Right hindlimb (tissue), 1 donor: ENCODE results near the gene HK2.
A peak's percentile ranks its signal among the peaks of the same experiment; 100 is the strongest.
"Not testable (repeated sequence)": the region's sequence is repeated elsewhere in the genome, so short reads cannot be mapped to it uniquely, and the experiment has no call there.

Source experiments
- DNase-seq: peaks from one replicate; pipeline ENCODE4 v3.0.0-alpha.2; 2018

Gene HK2

GRCh38 chr2:74906395-74906794 is 72.5 kb downstream of the HK2 start:
- no peak for DNase-seq

GRCh38 chr2:74907560-74907959 is 73.6 kb downstream of the HK2 start:
- DNase-seq = not testable (repeated sequence)

DNA sequence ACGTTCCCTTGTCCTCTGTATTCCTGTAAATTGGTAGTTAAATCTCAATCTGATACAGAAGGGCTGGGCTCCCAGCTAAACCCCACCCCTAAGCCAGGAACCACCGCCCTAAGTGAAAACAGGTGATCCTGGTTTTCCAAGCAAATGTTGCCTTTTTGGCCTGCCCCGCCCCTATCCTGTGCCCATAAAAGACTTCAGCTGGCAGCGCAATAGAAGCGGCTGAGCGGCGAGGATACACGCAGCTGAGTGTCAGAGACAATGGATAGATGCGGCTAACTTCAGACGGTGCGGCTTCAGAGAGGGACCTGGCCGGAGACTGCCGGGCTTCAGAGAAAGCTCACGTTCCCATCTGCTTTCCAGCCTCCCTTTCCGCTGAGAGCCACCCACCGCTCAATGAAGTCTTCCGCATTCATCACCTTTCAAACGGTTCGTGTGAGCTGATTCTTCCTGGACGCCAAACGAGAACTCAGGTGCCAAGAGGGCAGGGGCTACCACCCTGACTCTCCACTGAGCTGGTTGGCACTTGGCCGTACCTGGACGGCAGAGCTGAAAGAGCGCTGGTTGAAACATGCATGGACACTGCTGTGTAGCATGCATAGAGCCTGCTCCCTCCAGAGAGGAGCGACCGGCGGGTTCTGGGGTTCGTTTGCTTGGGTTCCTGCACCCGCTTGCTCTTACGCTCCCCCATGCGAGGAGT is 75.0 kb downstream of the HK2 start:
- no peak for DNase-seq

GRCh38 chr2:74910245-74910644 is 76.3 kb downstream of the HK2 start:
- DNase-seq = no peak

GRCh38 chr2:74911061-74911460 is 77.1 kb downstream of the HK2 start:
- DNase-seq = no peak

DNA sequence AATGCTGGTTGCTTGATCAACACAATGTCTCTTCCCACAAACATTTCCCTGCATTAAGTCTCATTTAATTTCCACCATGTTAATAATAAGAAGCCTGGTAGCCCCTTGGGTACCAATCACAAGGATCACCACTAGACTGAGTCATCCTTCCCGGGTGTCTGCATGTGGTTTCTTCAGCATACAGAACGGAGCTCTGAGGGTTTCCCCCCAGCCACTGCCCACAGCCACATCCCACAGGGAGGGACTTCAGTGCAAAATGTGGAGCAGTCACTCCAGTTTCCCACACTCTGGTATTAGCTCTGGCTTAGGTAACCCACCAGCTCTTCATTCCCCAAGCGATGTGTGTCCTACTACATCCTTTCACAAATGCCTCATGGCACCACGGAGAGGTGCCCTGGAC is 81.8 kb downstream of the HK2 start:
- no peak for DNase-seq

DNA sequence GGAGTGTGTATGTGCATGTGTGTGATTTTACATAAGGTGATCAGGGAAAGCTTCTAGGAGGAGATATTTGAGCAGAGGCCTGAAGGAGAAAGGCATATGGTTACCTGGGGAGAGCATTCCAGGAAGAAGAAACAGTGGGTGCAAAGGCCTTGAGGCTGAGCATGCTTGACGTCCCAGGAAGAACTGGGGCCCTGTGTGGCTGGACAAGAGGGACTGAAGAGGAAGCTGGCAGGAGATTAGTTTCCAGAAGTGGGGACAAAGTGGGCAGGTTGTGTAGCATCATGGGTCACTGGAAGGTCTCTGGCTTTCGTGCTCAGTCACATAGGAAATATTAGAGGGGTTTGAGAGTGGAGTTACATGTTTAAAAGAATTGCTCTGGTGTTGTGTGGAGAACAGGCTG is 82.5 kb downstream of the HK2 start:
- no peak for DNase-seq

DNA sequence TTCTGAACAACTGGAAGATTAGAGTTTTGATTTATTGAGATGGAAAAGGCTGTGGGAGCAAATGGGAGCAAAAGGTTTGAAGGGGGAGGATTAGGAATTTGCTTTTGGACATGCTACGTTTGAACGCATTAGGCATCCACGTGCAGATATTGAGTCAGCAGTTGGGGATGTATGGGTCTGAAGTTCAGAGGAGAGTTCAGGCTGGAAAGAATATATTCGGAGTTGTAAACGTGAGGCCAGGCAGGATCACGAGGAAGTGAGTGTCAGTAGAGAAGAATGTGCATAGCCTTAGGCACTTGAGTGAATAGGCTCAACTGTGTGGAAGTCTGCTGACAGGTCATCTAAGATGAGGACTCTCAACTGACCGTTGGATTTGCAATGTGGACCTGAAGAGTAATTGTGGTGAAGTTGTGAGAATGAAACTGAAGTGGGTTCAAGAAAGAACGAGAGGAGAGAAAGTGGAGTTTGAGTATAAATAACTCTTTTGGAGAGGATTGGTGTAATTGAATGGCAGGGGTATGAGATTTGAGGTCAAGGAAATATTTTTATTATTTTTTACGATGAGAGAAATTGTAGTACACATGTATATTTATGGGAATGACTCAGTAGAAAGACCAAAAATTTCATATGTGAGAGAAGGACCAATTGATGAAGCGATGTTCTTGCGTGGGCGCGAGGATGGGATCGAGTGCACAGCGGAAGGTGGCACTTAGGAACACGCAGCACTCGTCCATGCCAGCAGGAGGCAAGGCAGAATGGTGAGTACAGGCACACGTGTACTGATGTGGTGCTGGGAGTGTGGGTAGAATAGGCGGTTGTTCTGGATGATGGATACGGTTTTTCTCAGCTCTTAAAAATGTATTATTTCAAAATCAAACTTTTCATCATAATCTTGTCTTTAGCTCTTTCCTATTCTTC is 84.0 kb downstream of the HK2 start:
- DNase-seq = no peak

DNA sequence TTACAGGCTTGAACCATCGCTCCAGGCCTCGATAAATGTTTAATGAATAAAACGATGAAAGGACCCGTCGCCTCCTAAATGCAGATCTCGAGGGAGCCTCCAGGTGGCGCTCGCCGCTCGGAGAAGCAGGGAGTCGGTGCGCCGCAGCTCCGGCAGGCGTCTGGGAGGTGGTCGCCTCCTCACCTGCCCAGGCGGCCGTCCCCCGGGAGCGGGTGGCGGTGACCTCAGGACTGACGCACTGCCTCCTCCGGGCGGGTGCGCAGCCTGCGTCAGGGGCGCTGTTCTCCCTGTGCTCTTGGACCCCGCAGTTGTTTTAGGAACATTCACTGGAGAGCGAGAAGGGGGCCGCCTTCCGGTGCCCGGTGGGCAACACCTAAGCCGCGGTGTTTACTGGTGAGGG is 85.9 kb downstream of the HK2 start:
- DNase-seq = peak; percentile 70

DNA sequence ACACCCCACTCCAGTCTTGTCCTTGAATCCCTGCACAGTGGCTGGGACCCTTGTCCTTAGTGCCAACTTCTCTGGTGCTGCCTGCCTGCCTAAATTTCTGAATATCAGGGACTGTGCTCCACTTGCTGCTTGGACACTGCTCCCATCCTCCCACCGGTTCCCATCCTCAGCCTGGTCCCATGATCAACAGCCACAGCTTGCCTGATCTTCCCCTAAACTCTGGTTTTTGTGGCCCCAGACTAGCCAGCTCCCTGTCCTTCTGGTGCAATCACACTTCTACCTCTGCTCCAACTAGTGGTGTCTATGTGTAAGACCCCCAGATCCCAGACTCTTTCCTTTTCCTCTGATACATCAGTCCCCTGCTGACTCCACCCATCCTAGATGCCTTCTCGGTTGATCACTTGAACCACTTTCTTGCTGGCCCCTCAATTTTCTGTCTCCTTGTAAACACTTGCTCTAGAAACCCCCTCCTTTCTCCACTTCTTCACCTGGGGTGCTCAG is 87.4 kb downstream of the HK2 start:
- DNase-seq = no peak

DNA sequence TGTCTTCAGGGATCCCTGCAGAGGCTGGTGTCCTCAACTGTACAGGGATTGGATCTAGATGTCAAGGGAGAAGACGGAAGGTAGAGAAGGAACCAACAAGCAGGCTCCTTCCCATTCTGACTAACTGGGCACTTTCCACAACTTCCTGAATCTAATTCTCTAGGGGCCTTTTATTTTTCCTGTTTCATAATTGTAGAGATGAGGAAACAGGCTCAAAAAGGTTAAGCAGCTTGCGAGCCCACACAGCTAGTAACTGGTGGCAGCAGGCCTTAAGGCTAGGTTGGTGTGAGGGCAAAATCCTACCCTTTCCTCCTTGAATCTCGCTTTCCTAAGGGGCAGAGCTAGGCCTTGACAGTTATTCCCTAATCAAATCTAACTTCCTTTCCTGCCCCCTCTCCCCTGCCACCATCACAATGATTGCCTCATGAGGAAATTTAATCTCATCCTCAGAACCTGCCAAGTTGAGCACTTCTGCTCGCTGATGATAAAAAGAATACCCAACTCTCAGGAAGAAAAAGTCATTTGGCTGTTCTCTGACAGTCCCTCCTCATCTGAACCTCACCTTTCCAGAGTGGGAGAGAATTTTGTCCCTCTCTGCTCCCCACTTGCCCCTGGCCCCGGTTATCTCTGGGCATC is 88.8 kb downstream of the HK2 start:
- DNase-seq = no peak

GRCh38 chr2:74924463-74925265 is 90.7 kb downstream of the HK2 start:
- no peak for DNase-seq

GRCh38 chr2:74925361-74925786 is 91.4 kb downstream of the HK2 start:
- DNase-seq = no peak

GRCh38 chr2:74927621-74928020 is 93.7 kb downstream of the HK2 start:
- DNase-seq = no peak

DNA sequence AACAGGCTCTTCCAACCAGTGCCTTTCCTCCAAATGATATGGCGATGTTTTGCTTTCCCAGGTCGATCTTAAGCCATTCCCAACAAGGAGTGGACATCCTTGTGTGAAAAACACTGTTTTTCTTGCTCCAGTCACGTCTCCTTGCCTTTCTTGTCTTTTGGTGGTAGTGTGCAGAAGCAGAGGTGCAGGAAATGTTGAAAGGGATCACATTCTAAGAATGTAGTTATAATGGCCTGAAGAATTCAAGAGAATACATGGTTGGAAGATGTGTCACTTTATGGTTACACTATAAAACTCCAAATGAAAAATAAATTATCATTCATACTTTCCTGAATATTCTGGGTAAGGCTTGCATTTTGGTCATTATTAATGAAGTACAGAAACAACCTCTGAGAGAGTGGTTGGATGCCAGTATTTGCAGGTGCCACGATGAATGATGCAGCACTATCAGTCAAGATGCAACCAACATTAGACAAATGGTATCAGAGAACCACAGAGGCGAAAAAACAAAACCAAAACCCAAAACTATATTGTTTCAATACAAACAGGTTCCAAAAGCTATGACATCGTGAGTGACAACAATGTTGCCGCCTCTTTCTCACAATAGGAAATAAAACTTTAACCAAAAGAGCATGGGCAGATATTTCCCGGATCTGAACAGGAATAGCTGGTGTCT is 97.0 kb downstream of the HK2 start:
- DNase-seq = no peak

DNA sequence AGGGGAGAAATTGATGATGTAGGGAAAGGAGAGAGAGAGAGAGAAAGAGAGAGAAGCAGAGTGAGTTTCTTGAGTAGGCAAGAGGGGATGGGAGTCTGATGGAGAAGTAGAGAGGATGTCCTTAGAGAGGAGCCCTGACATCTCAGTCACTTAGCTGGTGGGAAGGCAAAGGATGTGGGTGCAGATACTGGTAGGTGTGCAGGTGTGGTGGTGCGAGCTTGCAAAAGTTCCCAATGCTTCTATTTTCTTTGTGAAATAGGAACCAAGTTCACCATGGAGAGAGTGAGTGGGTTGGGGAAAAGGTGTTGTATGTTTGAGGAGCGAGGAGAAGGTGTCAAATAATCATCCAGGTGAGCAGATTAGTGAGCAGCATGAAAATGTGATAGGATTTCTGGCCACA is 98.0 kb downstream of the HK2 start:
- no peak for DNase-seq

DNA sequence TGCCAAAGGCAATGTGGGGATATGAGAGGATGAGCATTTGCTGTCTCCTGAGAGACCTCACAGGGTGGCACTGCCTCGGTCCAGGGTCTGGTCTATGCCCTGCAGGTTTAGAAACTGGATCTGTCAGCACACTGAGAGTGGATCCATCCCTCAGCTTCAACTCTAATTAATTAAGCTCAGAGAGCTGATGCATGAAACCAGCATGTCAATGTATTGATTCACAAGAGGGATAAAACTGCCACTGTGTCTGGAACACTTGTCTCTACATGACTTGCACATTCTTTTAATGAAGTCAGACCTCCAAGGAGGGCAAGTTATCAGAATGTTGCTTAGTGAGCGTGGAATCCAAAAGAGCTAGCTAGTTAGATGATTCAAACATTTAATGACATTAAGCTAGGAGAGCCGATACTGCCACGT is 102.1 kb downstream of the HK2 start:
- DNase-seq = no peak

DNA sequence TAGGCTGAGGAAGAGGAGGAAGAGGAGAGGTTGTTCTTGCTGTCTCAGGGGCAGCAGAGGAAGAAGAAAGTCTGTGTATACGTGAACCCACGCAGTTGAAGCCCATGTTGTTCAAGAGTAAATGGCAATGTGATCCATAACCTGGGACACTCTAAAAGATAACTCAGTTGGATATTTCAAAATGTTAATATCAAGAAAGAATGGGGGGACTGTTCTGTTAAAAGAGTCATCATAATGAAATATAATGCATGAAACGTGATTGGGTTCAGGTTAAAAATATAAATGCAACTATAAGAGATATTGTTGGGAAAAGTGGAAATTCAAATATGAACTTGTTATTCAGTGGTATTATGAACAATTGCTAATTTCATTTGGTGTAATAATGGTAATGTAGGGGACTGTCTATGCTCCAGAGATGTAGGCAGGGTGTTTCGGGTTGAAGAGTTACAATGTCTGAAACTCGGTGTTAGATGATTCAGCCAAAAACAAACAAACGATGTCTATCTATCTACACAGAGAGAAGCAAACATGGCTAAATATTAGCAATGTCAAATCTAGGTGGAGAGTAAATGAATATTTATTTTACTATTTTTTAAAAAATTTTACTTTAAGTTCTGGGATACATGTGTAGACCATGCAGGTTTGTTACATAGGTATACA is 103.4 kb downstream of the HK2 start:
- DNase-seq = no peak

DNA sequence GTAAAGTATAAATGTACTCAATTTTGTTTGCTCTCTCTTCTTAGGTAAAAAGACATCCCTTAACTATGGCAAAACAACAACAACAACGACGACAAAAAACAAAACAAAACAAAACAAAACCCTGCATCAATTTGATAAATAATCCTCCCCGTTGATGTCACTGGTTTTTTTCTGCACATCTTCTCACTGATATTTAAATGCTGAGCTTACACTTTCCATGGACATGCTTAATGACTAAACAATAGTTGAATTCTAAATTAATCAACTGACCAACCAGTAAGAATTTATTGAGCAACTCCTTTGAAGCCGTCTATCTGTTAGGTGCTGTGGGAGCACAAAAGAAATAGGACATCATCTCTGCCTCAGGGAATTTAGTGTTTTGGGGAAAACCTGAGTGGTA is 104.3 kb downstream of the HK2 start:
- DNase-seq = no peak

DNA sequence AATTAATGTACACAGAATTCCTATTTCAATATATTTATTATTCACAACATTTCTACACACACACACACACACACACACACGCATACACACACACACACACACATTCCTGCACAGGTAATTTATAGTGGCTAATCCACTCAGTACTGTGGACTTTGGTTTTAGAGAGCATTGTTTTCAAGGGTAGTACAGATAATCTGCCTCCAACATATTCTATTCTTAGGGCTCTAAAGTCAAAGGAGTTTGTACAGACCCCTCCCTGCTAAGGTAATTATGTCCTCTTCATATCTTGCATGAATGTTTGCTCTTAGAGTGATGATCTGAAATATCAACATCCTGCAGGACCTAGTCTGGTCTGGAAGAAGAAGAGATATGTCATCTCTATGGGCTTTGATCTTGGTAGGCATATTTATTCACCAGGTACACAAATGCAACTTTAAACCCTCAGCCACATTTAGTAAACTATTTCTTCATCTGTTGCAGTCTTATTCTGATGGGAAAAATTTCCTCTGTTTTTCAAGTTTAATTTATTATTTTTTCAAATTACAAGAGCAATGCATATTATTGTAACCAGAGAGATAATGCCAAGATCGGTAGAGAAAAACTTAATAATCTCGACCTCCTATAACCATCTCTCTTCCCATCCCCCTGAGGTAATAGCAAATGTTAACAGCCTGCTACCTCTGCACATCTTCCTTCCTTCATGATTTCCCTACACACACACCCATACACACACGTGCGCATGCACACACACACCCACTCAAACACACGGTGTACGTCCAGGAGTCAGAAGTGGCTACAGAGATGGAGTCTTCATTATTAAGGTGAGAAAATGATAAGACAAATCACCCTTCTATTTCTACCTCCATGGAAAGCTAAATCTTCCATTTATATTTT is 106.2 kb downstream of the HK2 start:
- no peak for DNase-seq
